BLaER1 treated with 17β-estradiol and CSF1 and Interleukin-3, amounts not matched to agents 10 nM and 100 nM (cell line): ENCODE data around the gene ISLR2.

Experiments used
- H3K27ac ChIP-seq, 11 experiments: shearing (Covaris generic); formaldehyde crosslinking; 2 replicates each; pipeline ENCODE4 v1.8.1; 2022
- H3K27me3 ChIP-seq, 11 experiments: shearing (Covaris generic); formaldehyde crosslinking; 2 replicates each; pipeline ENCODE4 v1.8.1; 2022
- H3K36me3 ChIP-seq, 11 experiments: shearing (Covaris generic); formaldehyde crosslinking; 2 replicates each; pipeline ENCODE4 v1.8.1; 2022
- H3K4me1 ChIP-seq, 10 experiments: shearing (Covaris generic); formaldehyde crosslinking; 2 replicates each; pipeline ENCODE4 v1.8.1; 2022
- H3K4me2 ChIP-seq, 11 experiments: shearing (Covaris generic); formaldehyde crosslinking; 2 replicates each; pipeline ENCODE4 v1.8.1; 2022
- H3K4me3 ChIP-seq, 10 experiments: shearing (Covaris generic); formaldehyde crosslinking; 2 replicates each; pipeline ENCODE4 v1.8.1; 2022
- H3K9ac ChIP-seq, 11 experiments: shearing (Covaris generic); formaldehyde crosslinking; 2 replicates each; pipeline ENCODE4 v1.8.1; 2022
- H3K9me3 ChIP-seq, 11 experiments: shearing (Covaris generic); formaldehyde crosslinking; replicated peaks in 1 of 11; 2 replicates each; pipeline ENCODE4 v1.8.1; 2022
- H4K20me1 ChIP-seq, 11 experiments: shearing (Covaris generic); formaldehyde crosslinking; 2 replicates each; pipeline ENCODE4 v1.8.1; 2022
- Cebpa-rat ChIP-seq, 11 experiments: shearing (Covaris generic); IDR thresholded peaks; 2 replicates each; pipeline ENCODE4 v1.8.1; 2022

ISLR2 gene

GRCh38 chr15:74127255-74127953 lies 3.0 kb upstream of the ISLR2 start:
- Histone ChIP-seq H3K36me3 (no peaks in the 10 kb centered on the region), H3K9me3 (peaks cover 0 to 9% (median 2%) of the 10 kb centered on the region in 11 experiments; a peak in 9 of 22 replicates), H3K4me1 (peaks cover 39 to 57% (median 45%) of the 10 kb centered on the region in 10 experiments), H3K27ac (no peak overlapping the region), H3K27me3 (peaks cover 57 to 66% (median 60%) of the 10 kb centered on the region in 11 experiments), H3K9ac (peak overlapping the region in 2 of 11 experiments; percentile 35 to 55; a peak in 4 of 22 replicates), H4K20me1 (peaks cover 0 to 45% (median 24%) of the 10 kb centered on the region in 11 experiments; a peak in 16 of 22 replicates), H3K4me2 (peak overlapping the region; percentile 73 to 96 (median 87)), H3K4me3 (peak overlapping the region; percentile 39 to 65 (median 50))
- TF ChIP-seq Cebpa-rat (IDR thresholded peaks at IDR 0.05) = no peak

- peaks cover 6 to 17% (median 10%) of the 10 kb centered on the region in 11 experiments; a peak in 21 of 22 replicates for H3K9me3 ChIP-seq
- H3K4me3 ChIP-seq = peak overlapping the region; percentile 39 to 65 (median 50)
- peaks cover 32 to 49% (median 37%) of the 10 kb centered on the region in 10 experiments for H3K4me1 ChIP-seq
- peaks cover 0 to 52% (median 25%) of the 10 kb centered on the region in 11 experiments; a peak in 16 of 22 replicates for H4K20me1 ChIP-seq
- H3K36me3 ChIP-seq = no peaks in the 10 kb centered on the region
- TF ChIP-seq Cebpa-rat (IDR thresholded peaks at IDR 0.05) = no peak
- peak overlapping the region in 4 of 11 experiments; percentile 3 to 55 (median 28); a peak in 6 of 22 replicates for H3K9ac ChIP-seq
- H3K27me3 ChIP-seq = peaks cover 65 to 74% (median 68%) of the 10 kb centered on the region in 11 experiments
- H3K27ac ChIP-seq = no peak overlapping the region
- peak overlapping the region; percentile 73 to 96 (median 87) for H3K4me2 ChIP-seq
Measured at GRCh38 chr15:74127954-74128784, 2.2 kb upstream of the ISLR2 start.

GRCh38 chr15:74128785-74129585 lies 1.4 kb upstream of the ISLR2 start:
- peaks cover 0 to 61% (median 27%) of the 10 kb centered on the region in 11 experiments; a peak in 16 of 22 replicates for H4K20me1 ChIP-seq
- H3K4me1 ChIP-seq = peaks cover 23 to 41% (median 29%) of the 10 kb centered on the region in 10 experiments
- TF ChIP-seq Cebpa-rat (IDR thresholded peaks at IDR 0.05) = no peak
- H3K4me3 ChIP-seq = peak overlapping the region in 5 of 10 experiments; percentile 7 to 65 (median 51); a peak in 5 of 20 replicates
- H3K9me3 ChIP-seq = peaks cover 15 to 25% (median 18%) of the 10 kb centered on the region in 11 experiments; a peak in 21 of 22 replicates
- no peak overlapping the region for H3K27ac ChIP-seq
- no peaks in the 10 kb centered on the region for H3K36me3 ChIP-seq
- H3K4me2 ChIP-seq = peak overlapping the region; percentile 13 to 96 (median 82); a peak in 12 of 22 replicates
- H3K27me3 ChIP-seq = peaks cover 73 to 82% (median 76%) of the 10 kb centered on the region in 11 experiments
- H3K9ac ChIP-seq = no peak overlapping the region

- Histone ChIP-seq H3K27me3 (peaks cover 80 to 89% (median 83%) of the 10 kb centered on the region in 11 experiments), H4K20me1 (peaks cover 0 to 62% (median 27%) of the 10 kb centered on the region in 11 experiments; a peak in 16 of 22 replicates), H3K4me1 (peaks cover 17 to 34% (median 24%) of the 10 kb centered on the region in 10 experiments), H3K27ac (no peak overlapping the region), H3K36me3 (no peaks in the 10 kb centered on the region), H3K4me3 (0 out of 20 replicates have a peak overlapping the region, but pooled peaks of 1 of the 10 experiments have one; percentile 7), H3K4me2 (peak overlapping the region in 9 of 11 experiments; percentile 13 to 89 (median 59); a peak in 12 of 22 replicates), H3K9me3 (peaks cover 21 to 32% (median 24%) of the 10 kb centered on the region in 11 experiments; a peak in 21 of 22 replicates), H3K9ac (no peak overlapping the region)
- no peak for TF ChIP-seq Cebpa-rat (IDR thresholded peaks at IDR 0.05)
Measured at GRCh38 chr15:74129586-74130154, 716 bp upstream of the ISLR2 start.

- Histone ChIP-seq H3K4me3 (no peak overlapping the region), H4K20me1 (peaks cover 0 to 62% (median 27%) of the 10 kb centered on the region in 11 experiments; a peak in 16 of 22 replicates), H3K36me3 (no peaks in the 10 kb centered on the region), H3K27me3 (peaks cover 94 to 100% (median 96%) of the 10 kb centered on the region in 11 experiments), H3K9me3 (peaks cover 21 to 34% (median 26%) of the 10 kb centered on the region in 11 experiments; a peak in 21 of 22 replicates), H3K4me1 (peaks cover 17 to 34% (median 28%) of the 10 kb centered on the region in 10 experiments; a peak in 18 of 20 replicates), H3K27ac (no peak overlapping the region), H3K9ac (no peak overlapping the region), H3K4me2 (no peak overlapping the region)
- no peak for TF ChIP-seq Cebpa-rat (IDR thresholded peaks at IDR 0.05)
Measured at GRCh38 chr15:74130849-74131627, 652 bp downstream of the ISLR2 start.

- no peak for TF ChIP-seq Cebpa-rat (IDR thresholded peaks at IDR 0.05)
- no peak overlapping the region for H3K9ac ChIP-seq
- peaks cover 21 to 34% (median 26%) of the 10 kb centered on the region in 11 experiments; a peak in 21 of 22 replicates for H3K9me3 ChIP-seq
- peaks cover 0 to 62% (median 27%) of the 10 kb centered on the region in 11 experiments; a peak in 16 of 22 replicates for H4K20me1 ChIP-seq
- no peaks in the 10 kb centered on the region for H3K36me3 ChIP-seq
- H3K27ac ChIP-seq = no peak overlapping the region
- peaks cover 20 to 38% (median 31%) of the 10 kb centered on the region in 10 experiments; a peak in 19 of 20 replicates for H3K4me1 ChIP-seq
- no peak overlapping the region for H3K4me3 ChIP-seq
- no peak overlapping the region for H3K4me2 ChIP-seq
- peaks cover 93 to 97% (median 94%) of the 10 kb centered on the region in 11 experiments for H3K27me3 ChIP-seq
Measured at GRCh38 chr15:74131628-74132413, 1.4 kb downstream of the ISLR2 start.
